Esophagus squamous epithelium (tissue), 4 donors: ENCODE results near the gene BEND5.

Experiments used
- CTCF ChIP-seq, 6 experiments: fragments of 450-650 bp in 4 of 6; fragments of 200-600 bp in 2 of 6; sonication (generic) in 2 of 6; IDR thresholded peaks; one replicate each; pipeline ENCODE4 v1.5.1; 2016 to 2019; ENCODE audit warnings: antibody characterized with exemption in 6 of 6, mild to moderate bottlenecking in 4 of 6, moderate library complexity in 4 of 6
- POLR2A ChIP-seq, 4 donors: fragments of 450-650 bp; IDR thresholded peaks; one replicate each; pipeline ENCODE4 v1.6.1; 2017; ENCODE audit warnings: antibody characterized with exemption in 4 of 4, mild to moderate bottlenecking in 4 of 4, moderate library complexity in 3 of 4

- TF ChIP-seq CTCF (IDR thresholded peaks at IDR 0.05): no peak
- TF ChIP-seq POLR2A (IDR thresholded peaks at IDR 0.05): no peak
Measured at GRCh38 chr1:48765335-48765734, 11.4 kb downstream of the BEND5 start.
